ENCODE measurements around the gene MUC22.
"Not testable (repeated sequence)": the region's sequence is repeated elsewhere in the genome, so short reads cannot be mapped to it uniquely, and the experiment has no call there.

MUC22 gene

GRCh38 chr6:31010393-31011060 lies at the start of gene MUC22:
MUC22 (plus strand) TSS chr6:31010474; CDS start chr6:31010707, 233 bp downstream.
- no peak for DNase-seq

- no peak for DNase-seq
These were observed 49.2 kb upstream of the MUC22 start for GRCh38 chr6:30960907-30961673.

GRCh38 chr6:30962716-30963115 lies 47.6 kb upstream of the MUC22 start:
- no peak for DNase-seq

GRCh38 chr6:30963641-30964040 lies 46.6 kb upstream of the MUC22 start:
- no peak for DNase-seq

GRCh38 chr6:30964075-30964474 lies 46.2 kb upstream of the MUC22 start:
- DNase-seq = no peak

GRCh38 chr6:30965140-30965601 lies 45.1 kb upstream of the MUC22 start:
- DNase-seq = no peak

- DNase-seq = no peak
These were observed 44.1 kb upstream of the MUC22 start for GRCh38 chr6:30966154-30966553.

- DNase-seq = not testable (repeated sequence)
These were observed 41.1 kb upstream of the MUC22 start for GRCh38 chr6:30969171-30969570.

GRCh38 chr6:30970946-30971345 lies 39.3 kb upstream of the MUC22 start:
- DNase-seq = no peak

GRCh38 chr6:30972816-30973215 lies 37.5 kb upstream of the MUC22 start:
- no peak for DNase-seq

- no peak for DNase-seq
These were observed 35.6 kb upstream of the MUC22 start for GRCh38 chr6:30974490-30975252.

GRCh38 chr6:30979141-30979540 lies 31.1 kb upstream of the MUC22 start:
- no peak for DNase-seq

GRCh38 chr6:30979690-30980089 lies 30.6 kb upstream of the MUC22 start:
- DNase-seq = no peak

GRCh38 chr6:30981942-30982772 lies 28.1 kb upstream of the MUC22 start:
- DNase-seq = no peak

- no peak for DNase-seq
These were observed 26.8 kb upstream of the MUC22 start, which contains the start of gene MUC21 for GRCh38 chr6:30983439-30983838. MUC21 (plus strand) TSS chr6:30983718; CDS start chr6:30983959, 241 bp downstream.

GRCh38 chr6:30985490-30985889 lies 24.8 kb upstream of the MUC22 start:
- no peak for DNase-seq

GRCh38 chr6:30987304-30987703 lies 23.0 kb upstream of the MUC22 start:
- DNase-seq = no peak

GRCh38 chr6:30988209-30988825 lies 22.0 kb upstream of the MUC22 start:
- DNase-seq = no peak

GRCh38 chr6:30990422-30991086 lies 19.7 kb upstream of the MUC22 start:
- no peak for DNase-seq

GRCh38 chr6:30991891-30992290 lies 18.4 kb upstream of the MUC22 start:
- no peak for DNase-seq

GRCh38 chr6:30997301-30997700 lies 13.0 kb upstream of the MUC22 start:
- DNase-seq = no peak

GRCh38 chr6:30998785-30999184 lies 11.5 kb upstream of the MUC22 start:
- DNase-seq = no peak

Data from activated naive CD4-positive, alpha-beta T cell treated with Interleukin-2 at 50 U/mL for 16 hours (primary cell).